Measurements from ENCODE around the gene ADGRF4.
A peak's percentile ranks its signal among the peaks of the same experiment; 100 is the strongest.

ADGRF4 gene

GRCh38 chr6:47698342-47698787 lies at the start of gene ADGRF4:
Gene ADGRF4 (plus strand): TSS chr6:47698580. CDS start chr6:47707246, 8,666 bp downstream.
- DNase-seq (ENCODE audit: low read depth), result peak; percentile 81
- TF ChIP-seq CTCF (IDR thresholded peaks at IDR 0.05; ENCODE audit: low read length, missing control alignments), result no peak
- H3K4me3 ChIP-seq (replicated peaks; ENCODE audit: low read depth, low read length), result no peak within 1 kb of the TSS

GRCh38 chr6:47650553-47651432 lies 47.6 kb upstream of the ADGRF4 start:
- TF ChIP-seq CTCF (IDR thresholded peaks at IDR 0.05; ENCODE audit: low read length, missing control alignments), result no peak
- no peak for DNase-seq (ENCODE audit: low read depth)
- H3K4me3 ChIP-seq (replicated peaks; ENCODE audit: low read depth, low read length), result no peak overlapping the region

GRCh38 chr6:47651505-47651944 lies 46.9 kb upstream of the ADGRF4 start:
- no peak overlapping the region for H3K4me3 ChIP-seq (replicated peaks; ENCODE audit: low read depth, low read length)
- no peak for TF ChIP-seq CTCF (IDR thresholded peaks at IDR 0.05; ENCODE audit: low read length, missing control alignments)
- peak; percentile 58 for DNase-seq (ENCODE audit: low read depth)

- no peak overlapping the region for H3K4me3 ChIP-seq (replicated peaks; ENCODE audit: low read depth, low read length)
- DNase-seq (ENCODE audit: low read depth), result no peak
- TF ChIP-seq CTCF (IDR thresholded peaks at IDR 0.05; ENCODE audit: low read length, missing control alignments), result no peak
These were observed 44.7 kb upstream of the ADGRF4 start for GRCh38 chr6:47653706-47654105.

GRCh38 chr6:47654255-47654654 lies 44.1 kb upstream of the ADGRF4 start:
- no peak for DNase-seq (ENCODE audit: low read depth)
- H3K4me3 ChIP-seq (replicated peaks; ENCODE audit: low read depth, low read length), result no peak overlapping the region
- no peak for TF ChIP-seq CTCF (IDR thresholded peaks at IDR 0.05; ENCODE audit: low read length, missing control alignments)

GRCh38 chr6:47655719-47656595 lies 42.4 kb upstream of the ADGRF4 start:
- DNase-seq (ENCODE audit: low read depth), result peak; percentile 53

More at GRCh38 chr6:47655719-47656595, 42.4 kb upstream of the ADGRF4 start:
- H3K4me3 ChIP-seq (replicated peaks; ENCODE audit: low read depth, low read length), result no peak overlapping the region
- no peak for TF ChIP-seq CTCF (IDR thresholded peaks at IDR 0.05; ENCODE audit: low read length, missing control alignments)

All from fibroblast of pulmonary artery (primary cell).